H1 (cell line): Measurements from ENCODE around the gene CLCNKB. TPM values are rescaled to one million over a fixed set of nuclear protein-coding genes. Genes with fewer than 3 reads are reported as not detected.

Source experiments
- CTCF ChIA-PET: fragments of 300-600 bp; sonication (Branson Sonifier 250); formaldehyde crosslinking; loops from one replicate; lab custom pipeline; 2021; ENCODE audit not compliant: partially characterized antibody; lab: Charles Lee
- POLR2A ChIA-PET: fragments of 300-600 bp; sonication (Branson Sonifier 250); formaldehyde crosslinking; loops from one replicate; lab custom pipeline; 2021; ENCODE audit warnings: inconsistent platforms; ENCODE audit not compliant: partially characterized antibody; lab: Charles Lee
- DNase-seq, 2 experiments: peaks; one replicate each; pipeline versions ENCODE4 v3.0.0 to v3.0.0-alpha.2; 2010 to 2022; ENCODE audit warnings: low spot score in 2 of 2, low read depth in 1 of 2, mixed read lengths in 1 of 2
- FAIRE-seq: peaks from 2 replicates; lab custom pipeline; 2011; peaks lifted over from hg19 to GRCh38; lab: Jason Lieb, UNC
- H2AFZ ChIP-seq: 2 replicates; pipeline ENCODE4 v1.8.1; 2012; ENCODE audit warnings: low read length, inconsistent platforms
- H2AK5ac ChIP-seq: 2 replicates; pipeline ENCODE4 v1.6.1; 2013; ENCODE audit warnings: low read depth, low read length
- H2BK120ac ChIP-seq: replicated peaks from 2 replicates; pipeline ENCODE3; 2013; ENCODE audit warnings: low read depth, low read length, inconsistent platforms
- H2BK12ac ChIP-seq: 2 replicates; pipeline ENCODE4 v1.6.1; 2013; ENCODE audit warnings: low read depth, low read length
- H2BK15ac ChIP-seq: 2 replicates; pipeline ENCODE4 v1.6.1; 2013; ENCODE audit warnings: low read length
- H2BK20ac ChIP-seq: 2 replicates; pipeline ENCODE4 v1.6.1; 2013; ENCODE audit warnings: low read length
- H2BK5ac ChIP-seq: 2 replicates; pipeline ENCODE4 v1.6.1; 2013; ENCODE audit warnings: low read depth, low read length
- H3K14ac ChIP-seq: 2 replicates; pipeline ENCODE4 v1.6.1; 2013; ENCODE audit warnings: inconsistent platforms; ENCODE audit not compliant: insufficient read length
- H3K18ac ChIP-seq: 2 replicates; pipeline ENCODE4 v1.6.1; 2013; ENCODE audit warnings: low read length; ENCODE audit errors: extremely low read depth
- H3K23ac ChIP-seq: 2 replicates; pipeline ENCODE4 v1.6.1; 2013; ENCODE audit warnings: inconsistent platforms; ENCODE audit not compliant: insufficient read length
- H3K23me2 ChIP-seq: 2 replicates; pipeline ENCODE4 v1.6.1; 2013; ENCODE audit warnings: low read depth, low read length
- H3K27ac ChIP-seq: 2 replicates; pipeline ENCODE4 v1.6.1; 2011; ENCODE audit warnings: low read depth, low read length, inconsistent platforms
- H3K27me3 ChIP-seq, 4 experiments: replicated peaks in 1 of 4; 1 replicate in 1 of 4; 2 replicates in 3 of 4; pipeline versions ENCODE4 v1.6.1 to v1.8.1; 2011 to 2013; ENCODE audit warnings: low read length in 3 of 4, mild to moderate bottlenecking in 3 of 4, inconsistent platforms in 2 of 4, mixed read lengths in 2 of 4, moderate library complexity in 1 of 4; ENCODE audit not compliant: control insufficient read depth in 3 of 4, insufficient read depth in 3 of 4; ENCODE audit errors: extremely low read depth in 1 of 4
- H3K36me3 ChIP-seq, 4 experiments: 2 replicates each; pipeline versions ENCODE4 v1.6.1 to v1.8.1; 2011 to 2013; ENCODE audit warnings: mild to moderate bottlenecking in 4 of 4, low read length in 3 of 4, moderate library complexity in 2 of 4, control low read depth in 1 of 4, inconsistent platforms in 1 of 4; ENCODE audit not compliant: insufficient read depth in 4 of 4, control insufficient read depth in 2 of 4
- H3K4ac ChIP-seq: replicated peaks from 2 replicates; pipeline ENCODE3; 2013; ENCODE audit warnings: low read length, low read depth, mixed read lengths, inconsistent platforms; ENCODE audit not compliant: insufficient read length
- H3K4me1 ChIP-seq, 4 experiments: replicated peaks in 1 of 4; 1 replicate in 1 of 4; 2 replicates in 3 of 4; pipeline versions ENCODE4 v1.6.1 to v1.8.1; 2011 to 2013; ENCODE audit warnings: low read length in 3 of 4, inconsistent platforms in 2 of 4, mixed read lengths in 1 of 4; ENCODE audit not compliant: insufficient read depth in 4 of 4, control insufficient read depth in 3 of 4
- H3K4me2 ChIP-seq, 2 experiments: 2 replicates each; pipeline versions ENCODE4 v1.6.1 to v1.8.1; 2011 to 2013; ENCODE audit warnings: low read depth in 2 of 2, low read length in 2 of 2, control low read depth in 1 of 2, inconsistent platforms in 1 of 2, mild to moderate bottlenecking in 1 of 2; ENCODE audit not compliant: insufficient read depth in 1 of 2
- H3K4me3 ChIP-seq, 4 experiments: fragments of 200-600, 300-600 bp in 1 of 4; sonication (generic), shearing (Covaris generic), sonication (Bioruptor Twin) in 1 of 4; 2 replicates each; pipeline versions ENCODE4 v1.5.1 to v1.8.1; 2011 to 2016; ENCODE audit warnings: low read length in 4 of 4, low read depth in 3 of 4, control low read depth in 2 of 4, inconsistent platforms in 2 of 4, mild to moderate bottlenecking in 2 of 4, mixed read lengths in 1 of 4, moderate library complexity in 1 of 4; ENCODE audit not compliant: insufficient read depth in 2 of 4; ENCODE audit errors: extremely low read depth in 1 of 4
- H3K56ac ChIP-seq: replicated peaks from 2 replicates; pipeline ENCODE3; 2013; ENCODE audit warnings: low read depth, mild to moderate bottlenecking, mixed read lengths, low read length, inconsistent platforms; ENCODE audit not compliant: insufficient read length
- H3K79me1 ChIP-seq: 2 replicates; pipeline ENCODE4 v1.6.1; 2013; ENCODE audit warnings: low read depth, low read length, control low read depth
- H3K79me2 ChIP-seq, 2 experiments: 2 replicates each; pipeline versions ENCODE4 v1.6.1 to v1.8.1; 2012 to 2013; ENCODE audit warnings: low read length in 2 of 2, mild to moderate bottlenecking in 2 of 2, inconsistent platforms in 1 of 2; ENCODE audit not compliant: insufficient read depth in 2 of 2, control insufficient read depth in 1 of 2
- H3K9ac ChIP-seq, 4 experiments: replicated peaks in 1 of 4; 1 replicate in 1 of 4; 2 replicates in 3 of 4; pipeline versions ENCODE4 v1.6.1 to v1.8.1; 2011 to 2013; ENCODE audit warnings: low read depth in 3 of 4, low read length in 3 of 4, control low read depth in 2 of 4, mild to moderate bottlenecking in 2 of 4, moderate library complexity in 2 of 4, inconsistent platforms in 1 of 4; ENCODE audit errors: extremely low read depth in 1 of 4
- H3K9me3 ChIP-seq, 2 experiments: 2 replicates each; pipeline versions ENCODE4 v1.6.1 to v1.8.1; 2012 to 2013; ENCODE audit warnings: mild to moderate bottlenecking in 2 of 2, moderate library complexity in 2 of 2, control low read depth in 1 of 2, inconsistent platforms in 1 of 2, low read depth in 1 of 2, low read length in 1 of 2, mixed read lengths in 1 of 2; ENCODE audit not compliant: insufficient read depth in 2 of 2
- H4K20me1 ChIP-seq, 2 experiments: replicated peaks in 1 of 2; 2 replicates each; pipeline versions ENCODE3 to v1.8.1; 2011 to 2013; ENCODE audit warnings: inconsistent platforms in 2 of 2, low read length in 2 of 2, mild to moderate bottlenecking in 1 of 2; ENCODE audit not compliant: insufficient read depth in 2 of 2, control insufficient read depth in 1 of 2
- H4K5ac ChIP-seq: 2 replicates; pipeline ENCODE4 v1.6.1; 2013; ENCODE audit warnings: low read length, low read depth, mixed read lengths, inconsistent platforms; ENCODE audit not compliant: insufficient read length
- H4K8ac ChIP-seq: 2 replicates; pipeline ENCODE4 v1.8.0; 2013; ENCODE audit warnings: mild to moderate bottlenecking, moderate library complexity, low read length, inconsistent platforms; ENCODE audit not compliant: insufficient read depth; ENCODE audit errors: extremely low read depth
- H4K91ac ChIP-seq: replicated peaks from 2 replicates; pipeline ENCODE3; 2013; ENCODE audit warnings: low read length, mixed read lengths, inconsistent platforms; ENCODE audit not compliant: insufficient read length
- ASH2L ChIP-seq: fragments of 200-600, 300-600 bp; sonication (generic); IDR thresholded peaks from one replicate; pipeline ENCODE4 v1.7.1; 2017; ENCODE audit warnings: low read length
- CEBPB ChIP-seq: IDR thresholded peaks from 2 replicates; pipeline ENCODE4 v1.6.1; 2012; ENCODE audit warnings: low read depth, low read length
- FOSL1 ChIP-seq: IDR thresholded peaks from 2 replicates; pipeline ENCODE4 v1.6.1; 2011; ENCODE audit warnings: mild to moderate bottlenecking, low read depth, low read length, moderate library complexity; ENCODE audit not compliant: insufficient read depth
- JUN ChIP-seq: IDR thresholded peaks from 2 replicates; pipeline ENCODE4 v1.6.1; 2011; ENCODE audit warnings: low read depth, mild to moderate bottlenecking, improper control_type of control experiment, low read length
- RFX5 ChIP-seq: IDR thresholded peaks from 2 replicates; pipeline ENCODE4 v1.6.1; 2011; ENCODE audit warnings: low read depth, low read length, improper control_type of control experiment, borderline replicate concordance
- SIRT6 ChIP-seq: IDR thresholded peaks from one replicate; pipeline ENCODE4 v1.7.1; 2012; ENCODE audit warnings: low read length, inconsistent platforms
- SRF ChIP-seq: IDR thresholded peaks from 2 replicates; pipeline ENCODE4 v1.6.1; 2011; ENCODE audit warnings: mild to moderate bottlenecking, low read depth, low read length, moderate library complexity
- SUZ12 ChIP-seq: fragments of 200-600 bp; sonication (generic); IDR thresholded peaks from 2 replicates; pipeline ENCODE4 v1.6.1; 2012; ENCODE audit warnings: mild to moderate bottlenecking, inconsistent platforms, low read length, moderate library complexity, mixed read lengths
- TAF1 ChIP-seq: IDR thresholded peaks from 2 replicates; pipeline ENCODE4 v1.6.1; 2011; ENCODE audit warnings: mild to moderate bottlenecking, low read depth, low read length
- TAF7 ChIP-seq: optimal IDR thresholded peaks from 2 replicates; pipeline ENCODE3; 2011; ENCODE audit warnings: low read depth, mild to moderate bottlenecking, inconsistent platforms, low read length, moderate library complexity, borderline replicate concordance
- YY1 ChIP-seq: IDR thresholded peaks from 2 replicates; pipeline ENCODE4 v1.6.1; 2011; ENCODE audit warnings: low read depth, mild to moderate bottlenecking, low read length
- WGBS, 2 experiments: shearing (Covaris generic) in 1 of 2; methylation state at CpG; one replicate each; pipeline versions ENCODE4 v1.1.6 to v1.1.7; 2013 to 2015; ENCODE audit warnings: low lambda C conversion rate in 2 of 2, mixed read lengths in 2 of 2, inconsistent platforms in 1 of 2, low coverage in 1 of 2, missing lambda C conversion rate in 1 of 2; ENCODE audit not compliant: insufficient replicate concordance in 2 of 2, insufficient coverage in 1 of 2, insufficient read length in 1 of 2; ENCODE audit errors: extremely low coverage in 1 of 2, missing lambda C conversion rate in 1 of 2; 5-methylcytosine and 5-hydroxymethylcytosine counted together
- polyA plus RNA-seq, 7 experiments: library from polyadenylated mRNA; depleted of rRNA in 3 of 7; stranded (reverse) in 5 of 7; unstranded in 2 of 7; fragments of >200 nt in 5 of 7; fragments of 200-250 nt in 2 of 7; gene quantifications; 1 replicate in 5 of 7; 2 replicates in 1 of 7; 4 replicates in 1 of 7; pipeline versions ENCODE4 v1.2.1 to v1.2.3, GENCODE V29; 2011 to 2013; ENCODE audit warnings: missing spikeins in 2 of 7, mixed read lengths in 2 of 7
- total RNA-seq: library from RNA; stranded (reverse); fragmentation: NEBNext Ultra II Directional; extraction: Animal tissue kit (Norgen Biotek cat#: 25700); gene quantifications from 2 replicates; pipeline ENCODE4 v1.2.1, GENCODE V29; 2021
- TF ChIP-seq, protein P1 (sequence below): IDR thresholded peaks from 2 replicates; pipeline ENCODE4 v1.6.1; 2011; ENCODE audit warnings: low read length, improper control_type of control experiment
- TF ChIP-seq, protein P2 (sequence below): IDR thresholded peaks from 2 replicates; pipeline ENCODE4 v1.6.1; 2011; ENCODE audit warnings: low read depth, mild to moderate bottlenecking, low read length; ENCODE audit not compliant: insufficient read depth

CLCNKB gene
- total and polyA plus RNA-seq, 2 of the 8 experiments (the other 6 are each of a cell fraction or from before 2014, with no cell fraction given) = 1.2 to 3.5 TPM

DNA sequence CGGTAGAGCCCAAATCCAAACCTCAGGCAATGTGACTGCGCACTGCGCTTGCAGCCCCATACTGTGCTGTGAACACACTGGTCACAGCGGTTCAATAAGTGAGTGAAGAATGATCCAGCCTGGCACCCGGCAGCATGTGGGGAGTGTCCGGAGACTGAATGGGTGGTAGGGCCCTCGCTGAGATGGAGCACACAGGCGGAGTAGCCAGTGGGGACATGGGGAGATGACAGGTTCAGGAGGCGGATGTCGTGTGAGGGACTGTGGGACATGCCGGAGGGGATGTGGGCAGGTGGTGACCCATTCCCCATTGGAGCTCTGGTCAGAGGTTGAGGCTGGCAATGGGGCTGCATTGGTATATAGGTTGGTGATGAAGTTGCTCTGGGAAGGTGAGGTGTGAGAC, 33.9 kb upstream of the CLCNKB start:
- no peak overlapping the region for H3K4ac ChIP-seq
- 93% methylated on average over 11 of the region's 11 CpGs; no CpG with 5 or more reads in 1 of the 2 experiments for WGBS, 2 experiments
- no peaks in the 10 kb centered on the region for H4K20me1 ChIP-seq
- H2BK20ac ChIP-seq = peak overlapping the region; percentile 66; the same call in 1 of the 2 replicates
- no peak overlapping the region for H3K27ac ChIP-seq
- H4K8ac ChIP-seq = no peak overlapping the region
- H2AK5ac ChIP-seq = peak overlapping the region; percentile 39; the same call in 1 of the 2 replicates
- ChIA-PET CTCF (interaction anchor here (0.6 to 8.9 kb wide), 35 partner anchors 8 to 218 kb away, joined by 3 to 74 read pairs (median 5); partner anchors contain the start of genes CLCNKA, CLCNKB, FAM131C and HSPB7), POLR2A (no interaction called here)
- no peak overlapping the region for H3K23ac ChIP-seq
- H3K79me2 ChIP-seq = no peaks in the 10 kb centered on the region
- H2BK120ac ChIP-seq = no peak overlapping the region
- no peak overlapping the region for H3K14ac ChIP-seq
- no peaks in the 10 kb centered on the region for H3K9me3 ChIP-seq
- H3K9ac ChIP-seq = no peak overlapping the region
- H3K4me2 ChIP-seq = no peak overlapping the region
- H3K36me3 ChIP-seq = no peaks in the 10 kb centered on the region
- H2BK15ac ChIP-seq = peak overlapping the region; percentile 84; the same call in 1 of the 2 replicates
- peaks cover 5 to 19% (median 13%) of the 10 kb centered on the region in 4 experiments for H3K4me1 ChIP-seq
- peak overlapping the region; percentile 37; the same call in 1 of the 2 replicates for H2BK5ac ChIP-seq
- H4K5ac ChIP-seq = no peak overlapping the region
- H3K56ac ChIP-seq = no peak overlapping the region
- H3K27me3 ChIP-seq = no peaks in the 10 kb centered on the region; a peak in 1 of 7 replicates
- no peak overlapping the region for H3K4me3 ChIP-seq
- peak overlapping the region; percentile 94 for H2BK12ac ChIP-seq
- H4K91ac ChIP-seq = no peak overlapping the region
- no peaks in the 10 kb centered on the region; the same call in 1 of the 2 replicates for H3K23me2 ChIP-seq
- FAIRE-seq = no peak
- no peak overlapping the region for H2AFZ ChIP-seq
- no peak for DNase-seq
- H3K79me1 ChIP-seq = no peaks in the 10 kb centered on the region
- H3K18ac ChIP-seq = no peak overlapping the region
- TF ChIP-seq SIRT6 (no peak), ASH2L (no peak), JUN (no peak), FOSL1 (no peak), TAF7 (no peak), RFX5 (no peak), SUZ12 (no peak), YY1 (no peak), CEBPB (no peak), TAF1 (no peak), SRF (no peak)
- TF ChIP-seq, protein P1, sequence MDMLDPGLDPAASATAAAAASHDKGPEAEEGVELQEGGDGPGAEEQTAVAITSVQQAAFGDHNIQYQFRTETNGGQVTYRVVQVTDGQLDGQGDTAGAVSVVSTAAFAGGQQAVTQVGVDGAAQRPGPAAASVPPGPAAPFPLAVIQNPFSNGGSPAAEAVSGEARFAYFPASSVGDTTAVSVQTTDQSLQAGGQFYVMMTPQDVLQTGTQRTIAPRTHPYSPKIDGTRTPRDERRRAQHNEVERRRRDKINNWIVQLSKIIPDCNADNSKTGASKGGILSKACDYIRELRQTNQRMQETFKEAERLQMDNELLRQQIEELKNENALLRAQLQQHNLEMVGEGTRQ = no peak
- TF ChIP-seq, protein P2, sequence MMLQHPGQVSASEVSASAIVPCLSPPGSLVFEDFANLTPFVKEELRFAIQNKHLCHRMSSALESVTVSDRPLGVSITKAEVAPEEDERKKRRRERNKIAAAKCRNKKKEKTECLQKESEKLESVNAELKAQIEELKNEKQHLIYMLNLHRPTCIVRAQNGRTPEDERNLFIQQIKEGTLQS = no peak
